Memory B cell (primary cell): ENCODE results near the gene GLDN.

Experiments used
- ATAC-seq: fragments of 150-1000 bp; cut with Tn5 transposase; 2 replicates; pipeline ENCODE4 v1.10.0; 2021; ENCODE audit warnings: low read depth, mild to moderate bottlenecking, moderate library complexity
- DNase-seq, 2 donors: peaks; one replicate each; pipeline ENCODE4 v3.0.0; 2022; ENCODE audit warnings: low spot score in 2 of 2
- H3K27ac Mint-ChIP-seq: one replicate; pipeline ENCODE4 v1.8.0; 2022; ENCODE audit warnings: mild to moderate bottlenecking, moderate library complexity, mixed read lengths
- H3K27me3 Mint-ChIP-seq: one replicate; pipeline ENCODE4 v1.8.0; 2022; ENCODE audit warnings: mixed read lengths
- H3K36me3 Mint-ChIP-seq: one replicate; pipeline ENCODE4 v1.8.0; 2022; ENCODE audit warnings: mild to moderate bottlenecking, mixed read lengths
- H3K4me1 Mint-ChIP-seq: one replicate; pipeline ENCODE4 v1.8.0; 2022; ENCODE audit warnings: mixed read lengths
- H3K4me3 Mint-ChIP-seq: one replicate; pipeline ENCODE4 v1.8.0; 2022; ENCODE audit warnings: mild to moderate bottlenecking, moderate library complexity, mixed read lengths
- H3K9me3 Mint-ChIP-seq: one replicate; pipeline ENCODE4 v1.8.0; 2022; ENCODE audit warnings: mixed read lengths

GLDN gene

GRCh38 chr15:51355096-51355495 lies 13.6 kb downstream of the GLDN start:
- ATAC-seq (no peak), DNase-seq (no peak)
- no peak overlapping the region for H3K27ac Mint-ChIP-seq
- H3K9me3 Mint-ChIP-seq, result no peaks in the 10 kb centered on the region
- peaks cover 2% of the 10 kb centered on the region for H3K4me1 Mint-ChIP-seq
- H3K27me3 Mint-ChIP-seq, result peaks cover 9% of the 10 kb centered on the region
- no peak overlapping the region for H3K4me3 Mint-ChIP-seq
- no peaks in the 10 kb centered on the region for H3K36me3 Mint-ChIP-seq

- Mint-ChIP-seq H3K9me3 (no peaks in the 10 kb centered on the region), H3K27ac (no peak overlapping the region), H3K4me1 (peaks cover 2% of the 10 kb centered on the region), H3K4me3 (no peak overlapping the region), H3K27me3 (peaks cover 6% of the 10 kb centered on the region), H3K36me3 (no peaks in the 10 kb centered on the region)
- ATAC-seq (no peak), DNase-seq (no peak)
Measured at GRCh38 chr15:51356147-51356546, 14.7 kb downstream of the GLDN start.

GRCh38 chr15:51356983-51357382 lies 15.5 kb downstream of the GLDN start:
- ATAC-seq (no peak), DNase-seq (no peak)
- Mint-ChIP-seq H3K27me3 (peaks cover 5% of the 10 kb centered on the region), H3K27ac (no peak overlapping the region), H3K4me3 (no peak overlapping the region), H3K9me3 (no peaks in the 10 kb centered on the region), H3K36me3 (no peaks in the 10 kb centered on the region), H3K4me1 (peaks cover 2% of the 10 kb centered on the region)

- no peak for ATAC-seq
- Mint-ChIP-seq H3K4me1 (peaks cover 2% of the 10 kb centered on the region), H3K36me3 (no peaks in the 10 kb centered on the region), H3K27me3 (no peaks in the 10 kb centered on the region), H3K9me3 (no peaks in the 10 kb centered on the region), H3K4me3 (no peak overlapping the region), H3K27ac (no peak overlapping the region)
- no peak for DNase-seq
Measured at GRCh38 chr15:51359981-51360380, 18.5 kb downstream of the GLDN start.

- Mint-ChIP-seq H3K36me3 (no peaks in the 10 kb centered on the region), H3K27me3 (no peaks in the 10 kb centered on the region), H3K9me3 (no peaks in the 10 kb centered on the region), H3K4me3 (no peak overlapping the region), H3K27ac (no peak overlapping the region), H3K4me1 (no peaks in the 10 kb centered on the region)
- ATAC-seq (no peak), DNase-seq (no peak)
Measured at GRCh38 chr15:51363383-51363782, 21.9 kb downstream of the GLDN start.

- DNase-seq, result no peak
- H3K4me3 Mint-ChIP-seq, result no peak overlapping the region
- no peaks in the 10 kb centered on the region for H3K9me3 Mint-ChIP-seq
- no peak overlapping the region for H3K27ac Mint-ChIP-seq
- no peaks in the 10 kb centered on the region for H3K4me1 Mint-ChIP-seq
- ATAC-seq, result no peak
- H3K36me3 Mint-ChIP-seq, result no peaks in the 10 kb centered on the region
- no peaks in the 10 kb centered on the region for H3K27me3 Mint-ChIP-seq
Measured at GRCh38 chr15:51365417-51365816, 24.0 kb downstream of the GLDN start.

- Mint-ChIP-seq H3K27me3 (no peaks in the 10 kb centered on the region), H3K4me1 (no peaks in the 10 kb centered on the region), H3K4me3 (no peak overlapping the region), H3K27ac (no peak overlapping the region), H3K36me3 (no peaks in the 10 kb centered on the region), H3K9me3 (no peaks in the 10 kb centered on the region)
- DNase-seq (no peak), ATAC-seq (no peak)
Measured at GRCh38 chr15:51366071-51366470, 24.6 kb downstream of the GLDN start.

- Mint-ChIP-seq H3K36me3 (no peaks in the 10 kb centered on the region), H3K27ac (no peak overlapping the region), H3K4me1 (no peaks in the 10 kb centered on the region), H3K9me3 (no peaks in the 10 kb centered on the region), H3K4me3 (no peak overlapping the region), H3K27me3 (no peaks in the 10 kb centered on the region)
- no peak for ATAC-seq
- no peak for DNase-seq
Measured at GRCh38 chr15:51366920-51367319, 25.5 kb downstream of the GLDN start.

- Mint-ChIP-seq H3K36me3 (no peaks in the 10 kb centered on the region), H3K4me3 (no peak overlapping the region), H3K9me3 (no peaks in the 10 kb centered on the region), H3K4me1 (no peaks in the 10 kb centered on the region), H3K27ac (no peak overlapping the region), H3K27me3 (no peaks in the 10 kb centered on the region)
- DNase-seq (no peak), ATAC-seq (no peak)
Measured at GRCh38 chr15:51367322-51367976, 26.0 kb downstream of the GLDN start.

GRCh38 chr15:51368307-51368706 lies 26.9 kb downstream of the GLDN start:
- Mint-ChIP-seq H3K36me3 (no peaks in the 10 kb centered on the region), H3K9me3 (no peaks in the 10 kb centered on the region), H3K27me3 (no peaks in the 10 kb centered on the region), H3K4me3 (no peak overlapping the region), H3K4me1 (no peaks in the 10 kb centered on the region), H3K27ac (no peak overlapping the region)
- ATAC-seq, result no peak
- no peak for DNase-seq

- Mint-ChIP-seq H3K36me3 (no peaks in the 10 kb centered on the region), H3K27me3 (no peaks in the 10 kb centered on the region), H3K27ac (no peak overlapping the region), H3K4me1 (no peaks in the 10 kb centered on the region), H3K4me3 (no peak overlapping the region), H3K9me3 (no peaks in the 10 kb centered on the region)
- DNase-seq, result no peak
- no peak for ATAC-seq
Measured at GRCh38 chr15:51368751-51369450, 27.4 kb downstream of the GLDN start.

GRCh38 chr15:51369451-51369761 lies 28.0 kb downstream of the GLDN start:
- Mint-ChIP-seq H3K27me3 (no peaks in the 10 kb centered on the region), H3K9me3 (no peaks in the 10 kb centered on the region), H3K36me3 (no peaks in the 10 kb centered on the region), H3K27ac (no peak overlapping the region), H3K4me1 (no peaks in the 10 kb centered on the region), H3K4me3 (no peak overlapping the region)
- ATAC-seq (no peak), DNase-seq (no peak)

- Mint-ChIP-seq H3K4me3 (no peak overlapping the region), H3K9me3 (no peaks in the 10 kb centered on the region), H3K36me3 (no peaks in the 10 kb centered on the region), H3K4me1 (no peaks in the 10 kb centered on the region), H3K27me3 (no peaks in the 10 kb centered on the region), H3K27ac (no peak overlapping the region)
- ATAC-seq (no peak), DNase-seq (no peak)
Measured at GRCh38 chr15:51371266-51371665, 29.8 kb downstream of the GLDN start.

GRCh38 chr15:51374131-51374530 lies 32.7 kb downstream of the GLDN start:
- no peaks in the 10 kb centered on the region for H3K4me1 Mint-ChIP-seq
- DNase-seq, result no peak
- no peaks in the 10 kb centered on the region for H3K9me3 Mint-ChIP-seq
- no peak overlapping the region for H3K4me3 Mint-ChIP-seq
- H3K36me3 Mint-ChIP-seq, result no peaks in the 10 kb centered on the region
- no peak for ATAC-seq
- no peaks in the 10 kb centered on the region for H3K27me3 Mint-ChIP-seq
- no peak overlapping the region for H3K27ac Mint-ChIP-seq

- Mint-ChIP-seq H3K27ac (no peak overlapping the region), H3K27me3 (no peaks in the 10 kb centered on the region), H3K4me1 (peaks cover under 1% of the 10 kb centered on the region), H3K36me3 (no peaks in the 10 kb centered on the region), H3K4me3 (no peak overlapping the region), H3K9me3 (no peaks in the 10 kb centered on the region)
- no peak for DNase-seq
- no peak for ATAC-seq
Measured at GRCh38 chr15:51375966-51376640, 34.6 kb downstream of the GLDN start.
